Keratinocyte (primary cell): ENCODE results near the gene AMZ1. TPM values are rescaled to one million over a fixed set of nuclear protein-coding genes. Genes with fewer than 3 reads are reported as not detected.

Experiments
- DNase-seq: peaks from one replicate; pipeline ENCODE4 v3.0.0-alpha.2; 2011; ENCODE audit warnings: low read depth, missing footprints, low spot score
- FAIRE-seq: peaks from 2 replicates; lab custom pipeline; 2011; peaks lifted over from hg19 to GRCh38; lab: Jason Lieb, UNC
- H2AFZ ChIP-seq: 2 replicates; pipeline ENCODE4 v1.6.0; 2012; ENCODE audit warnings: low read length, control low read depth, inconsistent platforms; ENCODE audit not compliant: control insufficient read depth
- H3K27ac ChIP-seq: 2 replicates; pipeline ENCODE4 v1.5.1; 2011; ENCODE audit warnings: low read length; ENCODE audit not compliant: control insufficient read depth, insufficient read depth
- H3K27me3 ChIP-seq: 3 replicates; pipeline ENCODE4 v1.6.0; 2011; ENCODE audit warnings: low read length; ENCODE audit not compliant: control insufficient read depth, insufficient read depth; ENCODE audit errors: extremely low read depth
- H3K36me3 ChIP-seq, 2 experiments: 2 replicates in 1 of 2; 3 replicates in 1 of 2; pipeline ENCODE4 v1.5.1; 2011; ENCODE audit warnings: low read length in 2 of 2, mild to moderate bottlenecking in 1 of 2; ENCODE audit not compliant: control insufficient read depth in 2 of 2, insufficient read depth in 2 of 2; ENCODE audit errors: extremely low read depth in 1 of 2
- H3K4me1 ChIP-seq: 3 replicates; pipeline ENCODE4 v1.5.1; 2011; ENCODE audit warnings: low read length; ENCODE audit not compliant: control insufficient read depth, insufficient read depth; ENCODE audit errors: extremely low read depth
- H3K4me2 ChIP-seq: 3 replicates; pipeline ENCODE4 v1.6.0; 2011; ENCODE audit warnings: low read depth, low read length; ENCODE audit not compliant: control insufficient read depth, insufficient read depth; ENCODE audit errors: extremely low read depth
- H3K4me3 ChIP-seq, 3 experiments: fragments of 200-600 bp in 1 of 3; sonication (generic) in 1 of 3; 2 replicates in 2 of 3; 3 replicates in 1 of 3; pipeline ENCODE4 v1.5.1; 2011 to 2016; ENCODE audit warnings: low read length in 3 of 3, mild to moderate bottlenecking in 3 of 3, control low read depth in 2 of 3, inconsistent platforms in 1 of 3, low read depth in 1 of 3, mixed read lengths in 1 of 3, mixed run types in 1 of 3, moderate library complexity in 1 of 3; ENCODE audit not compliant: control insufficient read depth in 2 of 3, insufficient read depth in 2 of 3; ENCODE audit errors: extremely low read depth in 1 of 3
- H3K79me2 ChIP-seq: 2 replicates; pipeline ENCODE4 v1.6.0; 2012; ENCODE audit warnings: low read length; ENCODE audit not compliant: control insufficient read depth, insufficient read depth
- H3K9ac ChIP-seq: 3 replicates; pipeline ENCODE4 v1.6.0; 2011; ENCODE audit warnings: low read length; ENCODE audit not compliant: control insufficient read depth, insufficient read depth; ENCODE audit errors: extremely low read depth
- H3K9me1 ChIP-seq: 3 replicates; pipeline ENCODE4 v1.6.0; 2011; ENCODE audit warnings: low read length; ENCODE audit not compliant: control insufficient read depth, insufficient read depth; ENCODE audit errors: extremely low read depth
- H3K9me3 ChIP-seq: 2 replicates; pipeline ENCODE4 v1.5.1; 2012; ENCODE audit warnings: low read depth, low read length; ENCODE audit not compliant: control insufficient read depth
- H4K20me1 ChIP-seq: 3 replicates; pipeline ENCODE4 v1.6.0; 2011; ENCODE audit warnings: low read length; ENCODE audit not compliant: control insufficient read depth, insufficient read depth; ENCODE audit errors: extremely low read depth
- CTCF ChIP-seq, 3 experiments: IDR thresholded peaks in 1 of 3; conservative IDR thresholded peaks in 1 of 3; optimal IDR thresholded peaks in 1 of 3; 2 replicates in 2 of 3; 3 replicates in 1 of 3; pipeline versions ENCODE3 to v1.5.1; 2011; ENCODE audit warnings: low read length in 3 of 3, mild to moderate bottlenecking in 3 of 3, moderate library complexity in 2 of 3, control low read depth in 1 of 3, inconsistent platforms in 1 of 3; ENCODE audit not compliant: insufficient read depth in 2 of 3; ENCODE audit errors: extremely low read depth in 1 of 3
- EZH2 ChIP-seq: IDR thresholded peaks from one replicate; pipeline ENCODE4 v1.6.1; 2012; ENCODE audit warnings: inconsistent platforms, mild to moderate bottlenecking, low read length, moderate library complexity
- dilution Hi-C: fragments of 300-500 bp; cut with MboI; formaldehyde crosslinking; loops from one replicate; pipeline ENCODE4 v1.7.0; 2020; ENCODE audit warnings: low sequenced_read_pairs; ENCODE audit not compliant: extremely low pct_ligation_motif_present
- polyA minus RNA-seq, 3 experiments: library from RNA; depleted of rRNA, polyadenylated mRNA; stranded (reverse); fragments of >200 nt; gene quantifications; 1 replicate in 1 of 3; 2 replicates in 1 of 3; 3 replicates in 1 of 3; pipeline ENCODE4 v1.2.3, GENCODE V29; 2011
- polyA plus RNA-seq, 5 experiments: library from polyadenylated mRNA; depleted of rRNA in 3 of 5; stranded (reverse) in 3 of 5; stranded (forward) in 1 of 5; unstranded in 1 of 5; fragments of >200 nt; gene quantifications; 1 replicate in 1 of 5; 2 replicates in 3 of 5; 3 replicates in 1 of 5; pipeline versions ENCODE4 v1.2.1 to v1.2.3, GENCODE V29; 2011 to 2012; ENCODE audit warnings: missing spikeins in 2 of 5, low read depth in 1 of 5, low replicate concordance in 1 of 5

The AMZ1 gene
- polyA plus RNA-seq: 0.01 to 0.04 TPM in 2 of 3 replicates, not detected in the other
- not detected for polyA plus RNA-seq (2011; ENCODE audit: low read depth)
- polyA plus RNA-seq (2011; cell fraction: cytosol; rRNA removed): 0.01 and 0.03 TPM in 2 replicates
- 0.08 TPM in 1 of 2 replicates, not detected in the other for polyA plus RNA-seq (2011; cell fraction: nucleus; rRNA removed)
- 0.07 TPM in 1 of 2 replicates, not detected in the other for polyA plus RNA-seq (2012; ENCODE audit: low replicate concordance)
- not detected in 3 replicates for polyA minus RNA-seq
- not detected for polyA minus RNA-seq (2011; cell fraction: cytosol; rRNA and poly(A)+ RNA removed)
- not detected in 2 replicates for polyA minus RNA-seq (2011; cell fraction: nucleus; rRNA and poly(A)+ RNA removed)

- no peak within 1 kb of the TSS for H3K9ac ChIP-seq
- FAIRE-seq (no peak), DNase-seq (no peak)
- no peaks in the 10 kb centered on the region for H3K79me2 ChIP-seq
- H4K20me1 ChIP-seq: no peaks in the 10 kb centered on the region
- peaks cover 9% of the 10 kb centered on the region for H3K4me1 ChIP-seq
- H3K4me2 ChIP-seq: peak within 1 kb of the TSS; percentile 22
- no peaks in the 10 kb centered on the region for H3K36me3 ChIP-seq
- dilution Hi-C loops: no loop called here
- H2AFZ ChIP-seq: no peak within 1 kb of the TSS
- no peak within 1 kb of the TSS for H3K4me3 ChIP-seq
- H3K9me3 ChIP-seq: no peaks in the 10 kb centered on the region
- TF ChIP-seq EZH2 (no peak), CTCF (optimal IDR thresholded peaks at IDR 0.05 in 1 of 3, IDR thresholded peaks at IDR 0.05 in 1 of 3, conservative IDR thresholded peaks at IDR 0.05 in 1 of 3; ENCODE audit: extremely low read depth in 1 of 3, insufficient read depth in 2 of 3, low read length in 3 of 3) (no peak)
- no peak within 1 kb of the TSS for H3K27ac ChIP-seq
- H3K9me1 ChIP-seq: no peaks in the 10 kb centered on the region
- peaks cover 42% of the 10 kb centered on the region for H3K27me3 ChIP-seq
Observed at GRCh38 chr7:2687881-2688318, at the start of gene AMZ1. TSS of gene AMZ1 (plus strand) at chr7:2688202. CDS start at chr7:2700452, 12,250 bp downstream.

- FAIRE-seq: no peak
- no peaks in the 10 kb centered on the region for H3K27me3 ChIP-seq
- H3K4me1 ChIP-seq: peaks cover 23% of the 10 kb centered on the region
- H3K4me3 ChIP-seq: no peak overlapping the region
- H3K36me3 ChIP-seq: peaks cover 2 to 3% of the 10 kb centered on the region in 2 experiments
- no peak overlapping the region for H3K27ac ChIP-seq
- H2AFZ ChIP-seq: no peak overlapping the region
- no peak overlapping the region for H3K4me2 ChIP-seq
- peaks cover 13% of the 10 kb centered on the region for H4K20me1 ChIP-seq
- peaks cover 5% of the 10 kb centered on the region for H3K9me1 ChIP-seq
- H3K79me2 ChIP-seq: peaks cover 66% of the 10 kb centered on the region
- no peak overlapping the region for H3K9ac ChIP-seq
- no peak for TF ChIP-seq CTCF (optimal IDR thresholded peaks at IDR 0.05 in 1 of 3, IDR thresholded peaks at IDR 0.05 in 1 of 3, conservative IDR thresholded peaks at IDR 0.05 in 1 of 3; ENCODE audit: extremely low read depth in 1 of 3, insufficient read depth in 2 of 3, low read length in 3 of 3)
- TF ChIP-seq EZH2: no peak
- no peak for DNase-seq
- dilution Hi-C loops: no loop called here
- H3K9me3 ChIP-seq: no peaks in the 10 kb centered on the region
Observed at GRCh38 chr7:2638224-2638991, 49.6 kb upstream of the AMZ1 start.
